ENCODE results near the gene LGI4. TPM values are rescaled to one million over a fixed set of nuclear protein-coding genes. Genes with fewer than 3 reads are reported as not detected.

Gene LGI4
- total RNA-seq, 2 experiments from 2014 or later, result 0.66 to 0.67 TPM

DNA sequence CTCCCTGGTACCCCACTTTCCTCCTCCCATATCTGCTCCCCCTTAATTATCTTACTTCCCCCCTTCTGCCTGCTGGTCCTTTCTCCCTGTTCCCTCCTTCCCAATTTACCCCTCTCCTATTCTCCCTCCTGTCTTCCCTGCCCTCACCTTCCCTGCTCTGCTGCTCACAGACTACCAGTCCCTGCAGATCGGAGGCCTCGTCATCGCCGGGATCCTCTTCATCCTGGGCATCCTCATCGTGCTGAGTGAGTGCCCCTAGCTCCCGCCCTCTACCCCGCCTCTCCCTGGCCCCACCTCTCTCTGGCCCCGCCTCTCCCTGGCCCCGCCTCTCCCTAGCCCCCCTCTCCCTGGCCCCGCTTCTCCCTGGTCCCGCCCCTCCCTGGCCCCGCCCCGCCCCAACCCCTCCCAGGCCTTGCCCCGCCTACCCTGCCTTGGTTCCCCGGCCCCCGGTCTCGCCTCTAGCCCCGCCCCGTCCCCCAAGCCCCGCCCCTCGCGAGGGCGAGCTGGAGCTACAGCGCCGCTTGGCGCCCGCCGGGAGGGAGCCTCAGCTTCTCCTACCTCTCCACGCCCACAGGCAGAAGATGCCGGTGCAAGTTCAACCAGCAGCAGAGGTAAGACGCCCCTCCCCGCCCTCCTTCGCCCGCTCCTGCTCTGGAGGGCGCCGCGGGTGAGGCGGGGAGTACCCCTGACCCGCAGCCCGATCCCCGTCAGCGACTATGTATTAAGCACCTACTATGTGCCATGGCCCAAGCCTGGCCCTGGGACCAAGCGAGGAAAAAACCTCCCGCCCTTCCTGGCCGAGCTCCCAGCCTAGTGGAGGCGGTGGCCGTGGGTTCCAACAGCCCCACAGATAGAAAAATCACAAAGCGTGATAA is 6.3 kb upstream of the LGI4 start:
- Mint-ChIP-seq H3K27me3 (peaks cover 8% of the 10 kb centered on the region), H3K4me1 (peaks cover 31% of the 10 kb centered on the region), H3K9me3 (ENCODE audit: low read depth) (no peaks in the 10 kb centered on the region), H3K27ac (peak overlapping the region; percentile 65), H3K36me3 (ENCODE audit: low read depth) (no peaks in the 10 kb centered on the region), H3K4me3 (peak overlapping the region; percentile 75)
- peak; percentile 93 for ATAC-seq
- DNase-seq, result peak; percentile 99
- POLR2A ChIA-PET, result interaction anchor here (0.6 to 1.1 kb wide), 2 partner anchors 12 to 103 kb away, joined by 4 to 5 read pairs; no protein-coding TSS in a partner anchor
- intact Hi-C loops (cut with DNase I, micrococcal nuclease), result loop anchor here (1.0 to 10.0 kb wide), 12 partner anchors 13 to 604 kb away; partner anchors contain the start of genes FFAR1 (in 1 of the 2), FXYD5 (in 1 of the 2), IGFLR1 (in 1 of the 2) and LIN37 (in 1 of the 2)
- CTCF ChIA-PET, result interaction anchor here (0.5 to 3.5 kb wide), 26 partner anchors 9 to 910 kb away, joined by 3 to 47 read pairs (median 4); partner anchors contain the start of genes COX6B1, FXYD3 and FXYD5

- no peaks in the 10 kb centered on the region for H3K36me3 Mint-ChIP-seq (ENCODE audit: low read depth)
- DNase-seq (no peak), ATAC-seq (no peak)
- ChIA-PET POLR2A (interaction anchor here (0.6 to 1.1 kb wide), 2 partner anchors 13 to 102 kb away, joined by 4 to 5 read pairs; no protein-coding TSS in a partner anchor), CTCF (interaction anchor here (0.5 to 3.5 kb wide), 6 partner anchors 10 to 500 kb away, joined by 3 to 47 read pairs (median 10); partner anchors contain the start of gene FXYD5)
- H3K9me3 Mint-ChIP-seq (ENCODE audit: low read depth), result no peaks in the 10 kb centered on the region
- peaks cover 34% of the 10 kb centered on the region for H3K4me1 Mint-ChIP-seq
- intact Hi-C loops (cut with DNase I, micrococcal nuclease), result loop anchor here in 1 of 2 experiments (2.0 to 10.0 kb wide), 3 partner anchors 168 to 604 kb away; partner anchors contain the start of genes FFAR1, IGFLR1, LIN37 and PSENEN
- peak overlapping the region; percentile 33 for H3K4me3 Mint-ChIP-seq
- no peak overlapping the region for H3K27ac Mint-ChIP-seq
- H3K27me3 Mint-ChIP-seq, result peaks cover 8% of the 10 kb centered on the region
Observed at GRCh38 chr19:35140207-35140961, 5.5 kb upstream of the LGI4 start.

- intact Hi-C loops (cut with DNase I, micrococcal nuclease), result loop anchor here in 1 of 2 experiments (5.0 kb wide), 1 partner anchor 91 kb away; no protein-coding TSS in a partner anchor
- DNase-seq, result no peak
- Mint-ChIP-seq H3K36me3 (ENCODE audit: low read depth) (no peaks in the 10 kb centered on the region), H3K4me1 (peaks cover 23% of the 10 kb centered on the region), H3K4me3 (no peak within 1 kb of the TSS), H3K27me3 (peaks cover 4% of the 10 kb centered on the region), H3K27ac (no peak within 1 kb of the TSS), H3K9me3 (ENCODE audit: low read depth) (no peaks in the 10 kb centered on the region)
- CTCF ChIA-PET, result interaction anchor here (1.0 kb wide), 1 partner anchor 92 kb away, joined by 3 read pairs; no protein-coding TSS in a partner anchor
- POLR2A ChIA-PET, result no interaction called here
- no peak for ATAC-seq
Observed at GRCh38 chr19:35138305-35138892, 3.5 kb upstream of the LGI4 start, which contains the start of gene FXYD1. Gene FXYD1, plus strand, starts transcription at chr19:35138824. Its CDS starts 1,256 bp downstream, at chr19:35140080.

GRCh38 chr19:35136977-35137702 is 2.3 kb upstream of the LGI4 start:
- peaks cover 7% of the 10 kb centered on the region for H3K9me3 Mint-ChIP-seq (ENCODE audit: low read depth)
- CTCF ChIA-PET, result interaction anchor here (0.6 to 3.2 kb wide), 12 partner anchors 9 to 667 kb away, joined by 3 to 30 read pairs (median 4); partner anchors contain the start of gene FXYD5

DNA sequence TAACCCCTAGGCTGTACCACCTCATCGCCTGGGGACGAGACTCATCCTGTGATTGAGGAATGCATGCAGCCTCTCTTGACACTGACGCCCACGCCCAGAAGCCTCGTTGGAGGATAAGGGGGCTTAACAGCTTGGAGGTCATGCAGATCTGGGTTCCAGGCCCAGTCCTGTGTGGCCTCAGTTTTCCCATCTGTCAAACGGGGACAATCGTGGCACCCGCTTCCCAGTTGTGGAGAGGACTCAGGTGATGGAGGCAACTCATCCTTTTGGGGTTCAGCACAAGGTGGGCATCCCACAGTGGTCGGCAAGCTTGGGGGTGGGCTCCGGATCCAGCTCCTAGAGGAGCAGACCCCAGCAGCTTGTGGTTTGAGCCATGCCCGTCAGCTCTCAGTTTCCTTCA is 1.4 kb upstream of the LGI4 start:
- Mint-ChIP-seq H3K9me3 (ENCODE audit: low read depth) (peaks cover 7% of the 10 kb centered on the region), H3K4me3 (no peak overlapping the region), H3K27ac (no peak overlapping the region), H3K4me1 (peaks cover 10% of the 10 kb centered on the region), H3K36me3 (ENCODE audit: low read depth) (no peaks in the 10 kb centered on the region), H3K27me3 (peaks cover 2% of the 10 kb centered on the region)
- ChIA-PET POLR2A (no interaction called here), CTCF (interaction anchor here (0.6 to 3.2 kb wide), 14 partner anchors 8 to 666 kb away, joined by 3 to 30 read pairs (median 4); partner anchors contain the start of gene FXYD5)
- no peak for DNase-seq
- ATAC-seq, result no peak
- intact Hi-C loops (cut with DNase I, micrococcal nuclease), result loop anchor here in 1 of 2 experiments (5.0 kb wide), 1 partner anchor 89 kb away; no protein-coding TSS in a partner anchor

More at GRCh38 chr19:35136977-35137702, 2.3 kb upstream of the LGI4 start:
- Mint-ChIP-seq H3K4me3 (no peak overlapping the region), H3K36me3 (ENCODE audit: low read depth) (no peaks in the 10 kb centered on the region), H3K27ac (no peak overlapping the region), H3K27me3 (peaks cover 3% of the 10 kb centered on the region), H3K4me1 (peaks cover 18% of the 10 kb centered on the region)
- no peak for ATAC-seq
- no peak for DNase-seq
- POLR2A ChIA-PET, result no interaction called here
- intact Hi-C loops (cut with DNase I, micrococcal nuclease), result loop anchor here in 1 of 2 experiments (5.0 kb wide), 1 partner anchor 90 kb away; no protein-coding TSS in a partner anchor

DNA sequence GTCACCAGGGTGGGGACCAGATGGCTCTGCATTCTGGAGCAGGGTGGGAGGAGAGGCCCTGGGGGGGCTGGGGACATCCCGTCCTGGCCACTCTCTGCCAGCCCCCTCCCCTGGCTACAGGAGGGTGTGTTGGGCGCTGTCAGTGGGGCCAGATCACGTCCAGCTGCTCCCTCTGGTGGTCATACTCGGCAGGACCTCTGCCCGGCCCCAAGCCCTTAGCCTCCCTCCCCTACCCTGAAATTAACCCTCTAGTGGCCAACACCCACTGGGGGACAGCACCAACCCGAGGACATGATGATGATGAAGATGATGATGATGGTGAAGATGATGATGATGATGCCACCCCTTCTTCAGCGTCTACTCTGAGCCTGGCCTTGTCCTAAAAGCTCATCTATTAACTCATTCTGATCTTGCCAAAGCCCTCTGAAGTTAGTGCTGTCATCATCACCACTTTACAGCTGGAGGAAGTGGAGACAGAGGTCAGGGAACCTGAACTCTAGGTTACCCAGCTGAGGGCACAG is 590 bp upstream of the LGI4 start:
- peak; percentile 95 for ATAC-seq
- Mint-ChIP-seq H3K4me1 (peaks cover 4% of the 10 kb centered on the region), H3K9me3 (ENCODE audit: low read depth) (peaks cover 7% of the 10 kb centered on the region), H3K36me3 (ENCODE audit: low read depth) (no peaks in the 10 kb centered on the region), H3K27me3 (no peaks in the 10 kb centered on the region), H3K4me3 (no peak overlapping the region), H3K27ac (no peak overlapping the region)
- intact Hi-C loops (cut with DNase I, micrococcal nuclease), result loop anchor here (1.0 to 5.0 kb wide), 2 partner anchors 68 to 88 kb away; no protein-coding TSS in a partner anchor
- ChIA-PET CTCF (interaction anchor here (0.7 to 3.2 kb wide), 11 partner anchors 8 to 128 kb away, joined by 3 to 30 read pairs (median 8); partner anchors contain the start of gene FXYD5), POLR2A (no interaction called here)
- peak; percentile 83 for DNase-seq

- H3K9me3 Mint-ChIP-seq (ENCODE audit: low read depth), result peaks cover 7% of the 10 kb centered on the region
- POLR2A ChIA-PET, result no interaction called here
- H3K36me3 Mint-ChIP-seq (ENCODE audit: low read depth), result no peaks in the 10 kb centered on the region
- H3K27me3 Mint-ChIP-seq, result no peaks in the 10 kb centered on the region
- ATAC-seq (no peak), DNase-seq (no peak)
- H3K4me1 Mint-ChIP-seq, result peaks cover 4% of the 10 kb centered on the region
- no peak overlapping the region for H3K27ac Mint-ChIP-seq
- no peak overlapping the region for H3K4me3 Mint-ChIP-seq
- CTCF ChIA-PET, result interaction anchor here (0.6 to 2.6 kb wide), 3 partner anchors 10 to 101 kb away, joined by 4 to 8 read pairs (median 5); no protein-coding TSS in a partner anchor
- intact Hi-C loops (cut with DNase I, micrococcal nuclease), result no loop called here
Observed at GRCh38 chr19:35133826-35134225, 1.0 kb downstream of the LGI4 start.

DNA sequence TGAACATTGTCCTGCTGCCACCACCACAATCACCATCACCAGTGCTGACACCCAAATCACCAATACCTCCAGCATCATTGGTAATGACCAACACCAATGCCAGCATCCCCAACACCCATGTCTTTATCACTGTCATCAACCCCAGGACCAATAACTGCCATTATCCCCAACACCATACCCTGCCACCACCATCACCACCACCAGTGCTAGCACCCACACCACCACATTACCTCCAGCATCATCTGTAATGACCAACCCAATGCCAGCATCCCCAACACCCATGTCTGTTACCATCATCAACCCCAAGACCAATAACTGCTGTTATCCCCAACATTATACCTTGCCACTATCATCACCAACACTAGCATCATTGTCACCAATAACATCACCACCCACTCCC is 2.6 kb downstream of the LGI4 start:
- intact Hi-C loops (cut with DNase I, micrococcal nuclease), result no loop called here
- H3K4me3 Mint-ChIP-seq, result no peak overlapping the region
- H3K4me1 Mint-ChIP-seq, result peaks cover 4% of the 10 kb centered on the region
- DNase-seq, result no peak
- no peaks in the 10 kb centered on the region for H3K27me3 Mint-ChIP-seq
- H3K27ac Mint-ChIP-seq, result no peak overlapping the region
- H3K36me3 Mint-ChIP-seq (ENCODE audit: low read depth), result no peaks in the 10 kb centered on the region
- peaks cover 7% of the 10 kb centered on the region for H3K9me3 Mint-ChIP-seq (ENCODE audit: low read depth)
- ChIA-PET POLR2A (no interaction called here), CTCF (no interaction called here)
- ATAC-seq, result no peak

DNA sequence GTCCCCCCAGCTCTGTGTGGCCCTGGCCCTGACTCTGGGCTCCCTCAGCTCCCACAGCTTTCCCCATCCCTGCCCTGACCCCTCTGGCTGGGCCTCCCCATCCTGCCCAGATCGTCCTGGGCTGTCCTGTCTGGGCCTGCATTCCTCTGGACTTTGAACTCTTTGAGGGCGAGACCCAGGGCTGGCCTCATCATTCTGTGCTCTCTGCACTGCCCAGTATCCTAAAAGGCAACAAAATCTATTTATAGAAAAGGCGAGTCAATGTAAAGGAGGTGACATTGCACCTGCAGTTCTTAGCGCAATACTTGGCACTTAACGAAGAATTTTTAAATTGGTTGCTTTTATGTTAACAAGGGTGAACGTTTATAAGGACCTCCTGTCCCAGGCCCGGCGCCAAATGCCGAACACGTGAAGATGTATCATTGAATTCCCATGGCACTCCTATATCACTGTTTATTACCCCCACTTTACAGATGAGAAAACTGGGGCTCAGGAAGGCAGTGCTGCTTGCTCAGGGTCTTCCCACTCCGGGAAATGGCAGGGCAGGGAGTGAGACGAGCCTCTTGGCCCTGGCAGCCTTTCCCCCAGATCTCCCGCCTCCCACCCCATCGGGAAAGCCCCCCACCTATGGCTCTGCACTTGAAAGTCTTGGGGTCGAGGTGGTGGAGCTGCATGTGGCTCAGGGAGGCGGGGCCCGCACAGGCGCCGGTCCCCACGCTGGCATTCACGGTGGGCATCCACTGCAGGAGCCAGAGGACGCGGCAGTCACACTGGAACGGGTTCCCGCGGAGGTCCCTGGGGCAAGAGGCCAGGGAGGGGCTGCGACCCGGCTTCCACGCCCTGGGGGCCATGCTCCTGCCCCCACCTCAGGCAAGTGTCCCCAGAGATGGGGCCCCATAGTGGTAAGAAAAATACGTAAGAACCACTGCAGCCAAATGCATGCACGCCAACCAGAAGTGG is 3.8 kb downstream of the LGI4 start:
- Mint-ChIP-seq H3K9me3 (ENCODE audit: low read depth) (peaks cover 7% of the 10 kb centered on the region), H3K27ac (no peak overlapping the region), H3K4me3 (no peak overlapping the region), H3K4me1 (peaks cover 4% of the 10 kb centered on the region), H3K27me3 (no peaks in the 10 kb centered on the region), H3K36me3 (ENCODE audit: low read depth) (no peaks in the 10 kb centered on the region)
- POLR2A ChIA-PET, result no interaction called here
- CTCF ChIA-PET, result no interaction called here
- intact Hi-C loops (cut with DNase I, micrococcal nuclease), result no loop called here
- no peak for DNase-seq
- ATAC-seq, result no peak

Data from activated CD4-positive, alpha-beta T cell treated with anti-CD3 and anti-CD28 coated beads for 36 hours (primary cell).